ENCODE results near the gene CUL7. TPM values are rescaled to one million over a fixed set of nuclear protein-coding genes. Genes with fewer than 3 reads are reported as not detected.
"Not testable (repeated sequence)": the region's sequence is repeated elsewhere in the genome, so short reads cannot be mapped to it uniquely, and the experiment has no call there.

CUL7 gene
- total RNA-seq, 3 donors from 2014 or later, result 13.2 to 15.0 (median 13.3) TPM

- DNase-seq (no peak), ATAC-seq (no peak)
- H3K4me1 Mint-ChIP-seq (ENCODE audit: low read depth), result no peaks in the 10 kb centered on the region
- no peaks in the 10 kb centered on the region for H3K27me3 Mint-ChIP-seq (ENCODE audit: low read depth)
- H3K4me3 Mint-ChIP-seq, result no peak overlapping the region
- H3K36me3 Mint-ChIP-seq (ENCODE audit: insufficient read depth), result peaks cover 25% of the 10 kb centered on the region
- H3K9me3 Mint-ChIP-seq, result no peaks in the 10 kb centered on the region
These were observed 10.3 kb downstream of the CUL7 start for GRCh38 chr6:43043310-43043709.

GRCh38 chr6:43041475-43041874 is 12.2 kb downstream of the CUL7 start:
- not testable (repeated sequence) for H3K27me3 Mint-ChIP-seq (ENCODE audit: low read depth); ATAC-seq; H3K4me3 Mint-ChIP-seq; H3K9me3 Mint-ChIP-seq; H3K4me1 Mint-ChIP-seq (ENCODE audit: low read depth); DNase-seq
- H3K36me3 Mint-ChIP-seq (ENCODE audit: insufficient read depth), result peaks cover 31% of the 10 kb centered on the region

- no peak for DNase-seq
- peaks cover 27% of the 10 kb centered on the region for H3K36me3 Mint-ChIP-seq (ENCODE audit: insufficient read depth)
- H3K9me3 Mint-ChIP-seq, result no peaks in the 10 kb centered on the region
- no peaks in the 10 kb centered on the region for H3K27me3 Mint-ChIP-seq (ENCODE audit: low read depth)
- no peak for ATAC-seq
- no peaks in the 10 kb centered on the region for H3K4me1 Mint-ChIP-seq (ENCODE audit: low read depth)
- no peak overlapping the region for H3K4me3 Mint-ChIP-seq
These were observed 13.0 kb downstream of the CUL7 start for GRCh38 chr6:43040542-43041257.

- no peak for ATAC-seq
- Mint-ChIP-seq H3K36me3 (ENCODE audit: insufficient read depth) (peaks cover 29% of the 10 kb centered on the region), H3K4me1 (ENCODE audit: low read depth) (no peaks in the 10 kb centered on the region), H3K27me3 (ENCODE audit: low read depth) (no peaks in the 10 kb centered on the region), H3K9me3 (no peaks in the 10 kb centered on the region), H3K4me3 (no peak overlapping the region)
- DNase-seq, result no peak
These were observed 14.9 kb downstream of the CUL7 start for GRCh38 chr6:43038727-43039126.

GRCh38 chr6:43037706-43038105 is 15.9 kb downstream of the CUL7 start:
- H3K36me3 Mint-ChIP-seq (ENCODE audit: insufficient read depth), result peaks cover 34% of the 10 kb centered on the region

GRCh38 chr6:43037197-43037596 is 16.5 kb downstream of the CUL7 start:
- Mint-ChIP-seq H3K4me1 (ENCODE audit: low read depth) (no peaks in the 10 kb centered on the region), H3K36me3 (ENCODE audit: insufficient read depth) (peaks cover 31% of the 10 kb centered on the region), H3K27me3 (ENCODE audit: low read depth) (no peaks in the 10 kb centered on the region), H3K4me3 (no peak overlapping the region), H3K9me3 (no peaks in the 10 kb centered on the region)
- no peak for DNase-seq
- no peak for ATAC-seq

More at GRCh38 chr6:43037706-43038105, 15.9 kb downstream of the CUL7 start:
- Mint-ChIP-seq H3K27me3 (ENCODE audit: low read depth) (no peaks in the 10 kb centered on the region), H3K4me1 (ENCODE audit: low read depth) (no peaks in the 10 kb centered on the region), H3K4me3 (no peak overlapping the region), H3K9me3 (no peaks in the 10 kb centered on the region)
- no peak for DNase-seq
- no peak for ATAC-seq

- DNase-seq (no peak), ATAC-seq (no peak)
- Mint-ChIP-seq H3K4me3 (no peak overlapping the region), H3K9me3 (no peaks in the 10 kb centered on the region), H3K36me3 (ENCODE audit: insufficient read depth) (peaks cover 30% of the 10 kb centered on the region), H3K27me3 (ENCODE audit: low read depth) (no peaks in the 10 kb centered on the region), H3K4me1 (ENCODE audit: low read depth) (no peaks in the 10 kb centered on the region)
These were observed 16.9 kb downstream of the CUL7 start for GRCh38 chr6:43036712-43037111.

- H3K4me3 Mint-ChIP-seq, result no peak overlapping the region
- no peaks in the 10 kb centered on the region for H3K27me3 Mint-ChIP-seq (ENCODE audit: low read depth)
- no peak for DNase-seq
- peaks cover 28% of the 10 kb centered on the region for H3K36me3 Mint-ChIP-seq (ENCODE audit: insufficient read depth)
- ATAC-seq, result no peak
- no peaks in the 10 kb centered on the region for H3K4me1 Mint-ChIP-seq (ENCODE audit: low read depth)
- H3K9me3 Mint-ChIP-seq, result no peaks in the 10 kb centered on the region
These were observed 18.0 kb downstream of the CUL7 start for GRCh38 chr6:43035495-43036194.

GRCh38 chr6:43034190-43034525 is 19.5 kb downstream of the CUL7 start:
- Mint-ChIP-seq H3K4me1 (ENCODE audit: low read depth) (no peaks in the 10 kb centered on the region), H3K4me3 (no peak overlapping the region), H3K27me3 (ENCODE audit: low read depth) (no peaks in the 10 kb centered on the region), H3K36me3 (ENCODE audit: insufficient read depth) (peaks cover 33% of the 10 kb centered on the region), H3K9me3 (no peaks in the 10 kb centered on the region)
- ATAC-seq (no peak), DNase-seq (no peak)

- H3K4me1 Mint-ChIP-seq (ENCODE audit: low read depth), result no peaks in the 10 kb centered on the region
- no peak for ATAC-seq
- DNase-seq, result no peak
- H3K9me3 Mint-ChIP-seq, result no peaks in the 10 kb centered on the region
- H3K27me3 Mint-ChIP-seq (ENCODE audit: low read depth), result no peaks in the 10 kb centered on the region
- peaks cover 31% of the 10 kb centered on the region for H3K36me3 Mint-ChIP-seq (ENCODE audit: insufficient read depth)
- no peak overlapping the region for H3K4me3 Mint-ChIP-seq
These were observed 20.0 kb downstream of the CUL7 start for GRCh38 chr6:43033496-43034189.

GRCh38 chr6:43032326-43032725 is 21.3 kb downstream of the CUL7 start:
- peaks cover 23% of the 10 kb centered on the region for H3K36me3 Mint-ChIP-seq (ENCODE audit: insufficient read depth)

GRCh38 chr6:43029120-43029519 is 24.5 kb downstream of the CUL7 start:
- H3K27me3 Mint-ChIP-seq (ENCODE audit: low read depth), result no peaks in the 10 kb centered on the region

More at GRCh38 chr6:43032326-43032725, 21.3 kb downstream of the CUL7 start:
- ATAC-seq, result no peak
- H3K4me3 Mint-ChIP-seq, result no peak overlapping the region
- no peaks in the 10 kb centered on the region for H3K27me3 Mint-ChIP-seq (ENCODE audit: low read depth)
- no peak for DNase-seq
- H3K9me3 Mint-ChIP-seq, result no peaks in the 10 kb centered on the region
- no peaks in the 10 kb centered on the region for H3K4me1 Mint-ChIP-seq (ENCODE audit: low read depth)

GRCh38 chr6:43026365-43026764 is 27.3 kb downstream of the CUL7 start:
- Mint-ChIP-seq H3K4me1 (ENCODE audit: low read depth) (peaks cover 20% of the 10 kb centered on the region), H3K4me3 (no peak overlapping the region), H3K36me3 (ENCODE audit: insufficient read depth) (peaks cover 28% of the 10 kb centered on the region), H3K9me3 (no peaks in the 10 kb centered on the region), H3K27me3 (ENCODE audit: low read depth) (no peaks in the 10 kb centered on the region)
- ATAC-seq (no peak), DNase-seq (no peak)

More at GRCh38 chr6:43029120-43029519, 24.5 kb downstream of the CUL7 start:
- Mint-ChIP-seq H3K36me3 (ENCODE audit: insufficient read depth) (peaks cover 34% of the 10 kb centered on the region), H3K4me1 (ENCODE audit: low read depth) (peaks cover 8% of the 10 kb centered on the region), H3K9me3 (no peaks in the 10 kb centered on the region), H3K4me3 (no peak overlapping the region)
- ATAC-seq (no peak), DNase-seq (no peak)

- no peaks in the 10 kb centered on the region for H3K9me3 Mint-ChIP-seq
- no peak for DNase-seq
These were observed 29.2 kb downstream of the CUL7 start for GRCh38 chr6:43024436-43024835.

More at GRCh38 chr6:43024436-43024835, 29.2 kb downstream of the CUL7 start:
- Mint-ChIP-seq H3K4me3 (peak overlapping the region; percentile 17), H3K4me1 (ENCODE audit: low read depth) (peaks cover 25% of the 10 kb centered on the region), H3K27me3 (ENCODE audit: low read depth) (no peaks in the 10 kb centered on the region), H3K36me3 (ENCODE audit: insufficient read depth) (peaks cover 29% of the 10 kb centered on the region)
- no peak for ATAC-seq

Data from activated T-cell treated with anti-CD3 and anti-CD28 coated beads, Interleukin-2, amount 50 U/mL, for 4 hours (primary cell).